ENCODE results near the gene ZNF415. TPM values are rescaled to one million over a fixed set of nuclear protein-coding genes. Genes with fewer than 3 reads are reported as not detected.

ZNF415 gene
- total and polyA plus RNA-seq, 9 of the 15 experiments (the other 6 are each of a cell fraction or from before 2014, with no cell fraction given), result 0.06 to 0.82 (median 0.14) TPM; not detected in 2

- peak; percentile 92 for TF ChIP-seq MGA (IDR thresholded peaks at IDR 0.05)
- no peak for TF ChIP-seq ZNF778 (CRISPR knock-in tag; IDR thresholded peaks at IDR 0.05)
- TF ChIP-seq RBBP5 (IDR thresholded peaks at IDR 0.05; ENCODE audit: borderline replicate concordance, insufficient read depth, low read length, poor library complexity, severe bottlenecking), result peak; percentile 51
- peak; percentile 56; the same call in 1 of the 2 replicates for TF ChIP-seq CBX1 (IDR thresholded peaks at IDR 0.05; ENCODE audit: low read depth)
- peak; percentile 29; the same call in 1 of the 2 replicates for TF ChIP-seq ZFX (CRISPR knock-in tag; IDR thresholded peaks at IDR 0.05)
- 0 out of 2 replicates have a peak, but pooled peaks have one; percentile 29 for TF ChIP-seq E2F4 (CRISPR knock-in tag; IDR thresholded peaks at IDR 0.05; ENCODE audit: low read depth)
- TF ChIP-seq NR2C2 (CRISPR knock-in tag; IDR thresholded peaks at IDR 0.05), result no peak
- TF ChIP-seq NR2C2 (tag; IDR thresholded peaks at IDR 0.05), result 0 out of 2 replicates have a peak, but pooled peaks have one; percentile 28
- peak; percentile 23 for TF ChIP-seq KDM5B (IDR thresholded peaks at IDR 0.05; ENCODE audit: insufficient replicate concordance, low read depth, low read length)
Measured at GRCh38 chr19:53158119-53158656, 25.5 kb upstream of the ZNF415 start (continued).

All from K562 (cell line).